CD4-positive, alpha-beta T cell treated with Interleukin-12 subunit alpha and Interleukin-12 subunit beta, for 1 hour (primary cell): ENCODE measurements around the gene PODXL2.
"Not testable (repeated sequence)": the region's sequence is repeated elsewhere in the genome, so short reads cannot be mapped to it uniquely, and the experiment has no call there.

Source experiments
- DNase-seq: peaks from one replicate; pipeline ENCODE4 v3.0.0-alpha.2; 2020

The PODXL2 gene

DNA sequence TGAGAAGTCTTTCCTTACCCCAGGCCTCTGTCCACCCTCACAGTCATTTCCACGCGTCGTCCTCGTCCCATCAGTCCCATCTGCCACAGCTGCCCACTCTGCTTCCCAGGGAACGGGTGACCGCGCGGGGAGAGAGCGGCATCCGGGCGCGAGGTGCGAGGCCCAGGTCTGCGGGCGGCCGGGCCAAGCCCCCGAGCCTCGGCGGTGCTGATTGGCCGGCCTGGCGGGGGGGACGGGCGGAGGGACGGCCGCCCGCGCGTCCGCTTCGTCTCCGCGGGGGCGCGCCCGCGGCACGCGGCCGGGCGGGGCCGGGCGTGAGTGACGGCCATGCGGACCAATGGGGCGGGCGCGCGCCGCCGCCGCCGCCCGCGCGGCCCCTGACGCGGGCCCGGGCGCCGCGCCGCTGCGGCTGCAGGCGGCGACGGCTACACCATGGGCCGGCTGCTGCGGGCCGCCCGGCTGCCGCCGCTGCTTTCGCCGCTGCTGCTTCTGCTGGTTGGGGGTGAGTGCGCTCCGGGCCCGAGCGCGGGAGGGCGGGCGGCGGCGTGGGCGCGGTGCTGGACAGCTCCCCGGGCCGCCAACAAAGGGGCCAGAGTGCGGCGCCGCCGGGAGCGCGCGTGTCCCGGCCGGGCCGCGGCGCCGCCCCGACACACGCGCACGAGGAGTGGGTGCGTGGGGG, at the start of gene PODXL2:
PODXL2 (plus strand) TSS at position 398 of the 679 bp plus-strand sequence; CDS start at position 433, 35 bp downstream.
- peak; percentile 46 for DNase-seq

GRCh38 chr3:127580327-127581060, 48.5 kb upstream of the PODXL2 start:
- no peak for DNase-seq

DNA sequence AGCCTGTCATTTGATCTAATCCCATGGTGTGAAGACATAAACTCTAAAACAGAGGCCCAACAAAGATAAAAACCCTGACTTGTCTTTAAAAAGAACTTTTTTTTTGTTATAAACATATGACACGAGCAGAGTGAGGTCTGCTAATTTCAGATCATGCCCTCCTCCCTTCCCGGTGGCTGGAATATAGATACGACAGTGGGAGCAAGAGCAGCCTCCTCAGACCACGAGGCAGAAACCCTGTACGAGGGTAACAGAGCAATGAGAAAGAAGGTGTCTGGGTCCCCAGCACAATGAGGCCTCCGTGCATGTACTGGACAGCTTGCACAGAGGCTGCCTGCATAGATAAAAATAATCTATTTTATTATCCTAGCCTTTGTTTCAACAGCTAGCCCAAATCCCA, 44.3 kb upstream of the PODXL2 start:
- DNase-seq, result no peak

GRCh38 chr3:127585163-127585812, 43.7 kb upstream of the PODXL2 start:
- no peak for DNase-seq

GRCh38 chr3:127585813-127586413, 43.1 kb upstream of the PODXL2 start:
- DNase-seq, result no peak

DNA sequence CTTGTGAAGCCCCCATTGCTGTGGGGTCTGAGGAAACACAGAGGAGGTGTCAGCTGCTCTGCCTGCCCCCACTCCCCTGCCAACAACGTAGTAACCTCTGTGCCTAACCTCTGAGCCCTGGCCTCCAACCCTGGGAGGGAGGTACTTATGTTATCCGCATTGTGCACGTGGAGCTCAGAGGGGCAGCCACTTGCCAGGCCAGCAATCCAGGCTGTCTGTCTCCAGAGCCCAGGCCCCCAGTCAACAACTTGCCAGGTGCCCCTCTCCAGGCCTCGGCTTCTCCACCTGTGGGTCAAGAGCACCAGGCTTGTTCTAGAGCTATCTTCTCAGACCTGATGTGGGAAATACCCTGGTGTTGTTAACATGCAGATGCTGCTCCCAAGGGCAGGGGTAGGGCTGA, 41.1 kb upstream of the PODXL2 start:
- no peak for DNase-seq

DNA sequence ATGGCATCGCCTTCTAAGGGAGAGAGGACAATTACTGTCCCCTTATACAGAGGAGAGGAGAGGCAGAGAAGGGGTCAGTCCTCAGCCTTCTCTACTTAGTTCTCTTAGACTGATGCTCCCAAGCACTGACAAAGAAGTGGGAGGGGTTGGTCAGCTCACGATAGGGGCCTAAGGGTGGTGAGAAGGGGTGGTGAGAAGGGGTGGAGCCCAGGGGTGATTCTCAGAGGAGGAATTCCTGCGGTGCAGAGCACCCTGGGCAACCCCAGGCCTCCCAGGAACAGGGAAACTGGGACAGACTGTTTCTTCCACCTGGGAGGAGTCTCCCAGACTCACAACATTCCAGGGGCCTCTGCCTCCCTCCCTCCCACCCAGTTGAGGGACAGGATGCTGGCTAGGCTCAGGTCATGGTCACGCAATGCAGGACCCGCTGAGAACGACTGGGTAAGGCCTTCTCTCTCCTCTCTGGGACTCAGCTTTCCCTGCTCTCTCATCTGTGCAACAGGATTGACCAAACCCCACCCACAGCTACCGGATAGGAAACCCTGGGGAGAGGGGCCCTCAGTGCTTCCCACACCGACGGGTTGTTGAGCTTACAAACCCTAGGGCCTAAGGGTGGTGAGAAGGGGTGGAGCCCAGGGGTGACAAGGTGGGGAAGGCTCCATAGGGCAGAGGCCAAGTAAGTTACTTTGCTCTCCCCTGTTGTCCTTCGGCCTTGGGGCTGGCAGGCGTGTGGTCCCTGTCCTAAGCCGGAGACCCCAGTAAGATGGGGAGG, 40.0 kb upstream of the PODXL2 start:
- no peak for DNase-seq

DNA sequence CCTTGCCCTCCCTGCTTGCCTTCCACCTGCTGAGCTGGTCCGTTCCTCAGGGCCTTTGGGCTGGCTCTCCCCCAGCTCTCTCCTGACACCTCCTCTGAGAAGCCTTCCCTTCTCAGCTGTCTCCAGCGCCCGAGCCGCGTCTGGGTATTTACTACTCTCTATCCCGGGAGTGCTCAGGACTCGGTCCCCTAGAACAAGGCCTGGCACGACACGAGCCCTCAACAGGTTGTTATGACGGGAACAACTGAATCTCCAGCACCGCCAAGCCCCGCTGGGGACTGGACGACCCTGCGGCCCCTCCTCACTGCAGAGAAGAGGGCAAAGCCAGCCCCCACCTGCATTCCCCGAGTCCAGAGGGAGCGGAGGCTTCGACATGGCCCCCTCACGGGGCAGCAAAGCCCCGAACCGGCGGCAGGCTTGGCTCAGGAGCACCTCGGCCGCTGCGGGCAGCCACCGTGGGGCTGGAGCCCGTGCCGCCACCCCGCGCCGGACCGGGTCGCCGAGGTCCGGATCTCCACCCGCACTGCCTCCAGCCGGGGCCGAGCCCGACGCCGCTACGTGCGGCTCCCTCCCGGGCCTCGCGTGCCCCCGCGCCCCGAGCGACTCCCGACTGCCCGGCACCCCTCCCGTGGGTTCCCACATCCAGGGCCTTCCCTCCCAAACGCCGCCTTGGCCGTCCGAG, 39.2 kb upstream of the PODXL2 start:
- no peak for DNase-seq

- DNase-seq, result no peak
Measured at GRCh38 chr3:127590282-127590592, 38.7 kb upstream of the PODXL2 start.

DNA sequence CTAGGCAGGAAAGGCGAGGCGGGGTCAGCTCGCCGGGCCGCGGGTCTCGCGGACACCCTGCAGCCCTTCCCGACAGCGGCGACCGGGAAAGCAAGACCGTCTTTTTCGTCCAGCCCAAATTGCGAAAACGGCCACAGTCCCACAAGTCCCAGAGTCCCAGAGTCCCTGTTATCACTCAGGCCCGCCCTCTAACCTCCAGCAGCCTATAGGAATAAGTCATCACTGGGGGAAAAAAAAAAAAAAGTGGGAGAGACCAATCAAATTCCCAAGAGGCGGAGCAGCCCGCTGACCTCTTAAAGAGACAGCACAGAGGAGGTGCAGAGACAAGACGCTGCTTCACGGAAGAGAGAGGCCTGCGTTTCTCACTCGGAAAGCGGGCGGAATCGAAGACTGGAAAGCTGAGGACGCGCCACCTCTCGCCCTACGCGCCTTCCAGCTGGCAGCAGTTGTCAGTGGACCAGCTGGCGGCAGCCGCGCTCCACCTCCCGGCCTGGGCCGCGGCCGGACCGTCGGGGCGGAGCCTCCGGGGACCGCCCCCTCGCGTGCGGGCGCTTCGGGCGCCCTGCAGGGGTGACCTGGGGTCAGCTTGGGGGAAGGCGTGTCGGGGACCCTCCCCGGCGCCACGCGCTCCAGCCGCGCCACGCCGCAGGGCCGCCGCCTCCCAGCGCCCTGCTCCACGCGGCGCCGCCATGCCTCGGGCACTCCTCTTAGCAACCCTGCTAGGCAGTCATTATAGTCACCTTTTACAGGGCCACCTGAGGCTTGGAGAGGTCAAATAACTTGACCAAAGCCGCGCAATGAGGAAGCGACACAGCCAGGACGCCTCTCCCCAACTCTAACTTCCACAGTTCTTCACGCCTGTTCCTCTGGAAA, 38.2 kb upstream of the PODXL2 start, which contains the start of gene TPRA1:
TPRA1 (minus strand) TSS at position 141 of the 873 bp plus-strand sequence. CDS start 10,587 bp downstream, outside the sequence.
- DNase-seq, result peak; percentile 89

DNA sequence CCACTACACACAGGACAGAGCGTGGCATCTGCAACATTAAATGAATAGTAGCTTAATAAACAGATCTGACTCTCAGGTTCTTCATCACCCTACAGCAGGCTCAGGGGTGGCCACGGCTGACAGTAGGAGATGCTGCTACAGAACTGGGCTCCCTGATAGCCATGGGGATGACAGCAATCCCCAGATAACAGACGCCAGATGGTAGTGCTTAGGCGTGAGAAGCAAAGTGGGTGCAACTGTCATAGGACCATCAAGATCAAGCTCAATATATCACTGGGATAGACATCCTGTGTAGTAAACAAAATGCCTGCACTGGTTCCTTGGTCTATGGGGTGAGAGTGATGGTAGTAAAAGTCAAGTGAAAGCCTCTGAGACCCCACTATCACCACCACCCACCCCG, 35.8 kb upstream of the PODXL2 start:
- no peak for DNase-seq

DNA sequence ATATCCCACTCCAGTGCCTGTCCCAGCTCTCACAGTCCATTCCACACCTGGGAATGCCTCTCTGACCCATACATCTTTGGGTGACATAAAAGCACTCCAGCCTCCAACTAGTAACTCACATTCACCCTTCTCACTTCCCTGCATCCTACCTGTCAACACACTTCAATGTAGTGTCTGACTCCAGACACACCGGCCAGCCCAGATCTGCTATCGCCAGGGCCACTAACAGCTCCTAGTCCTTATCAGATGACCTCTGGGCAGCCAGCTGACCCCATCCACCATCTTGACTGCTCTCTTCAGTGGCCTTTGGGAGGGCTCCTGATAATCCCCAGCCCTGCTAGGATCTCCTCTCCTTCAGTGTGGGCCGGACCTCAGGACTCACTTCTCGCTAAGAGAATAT, 33.7 kb upstream of the PODXL2 start:
- DNase-seq, result no peak

DNA sequence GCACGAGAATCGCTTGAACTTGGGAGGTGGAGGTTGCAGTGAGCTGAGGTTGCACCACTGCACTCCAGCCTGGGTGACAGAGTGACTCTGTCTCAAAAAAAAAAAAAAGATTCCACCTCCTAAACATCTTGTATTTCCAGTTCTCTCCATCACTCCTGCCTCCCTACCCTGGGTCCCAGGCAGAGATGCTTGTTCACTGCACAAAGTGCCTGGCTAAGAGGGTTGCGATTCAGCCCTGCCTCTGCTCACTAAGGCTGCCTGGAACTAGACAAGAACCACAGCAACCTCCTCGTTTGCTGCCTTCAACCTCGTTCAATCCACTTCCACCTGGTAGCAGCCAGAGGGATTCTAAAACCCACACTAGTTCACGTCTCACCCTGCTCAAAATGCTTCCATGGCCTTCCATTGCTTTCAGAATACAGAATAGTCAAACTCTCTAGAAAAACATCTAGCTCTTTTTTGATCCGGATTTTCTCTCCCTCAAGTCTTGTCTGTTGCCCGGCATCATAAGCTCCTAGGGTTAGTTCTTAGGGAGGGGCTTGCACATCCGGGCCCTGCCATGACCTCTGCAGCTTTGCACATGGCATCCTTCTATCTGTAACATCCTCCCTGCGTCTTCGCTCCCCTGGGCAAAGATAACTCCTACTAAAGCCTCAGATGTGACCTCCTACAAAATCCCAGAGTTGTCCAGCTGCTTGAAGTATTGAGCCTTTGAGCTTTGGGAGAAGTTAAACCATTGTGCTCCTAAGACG, 31.8 kb upstream of the PODXL2 start:
- no peak for DNase-seq

DNA sequence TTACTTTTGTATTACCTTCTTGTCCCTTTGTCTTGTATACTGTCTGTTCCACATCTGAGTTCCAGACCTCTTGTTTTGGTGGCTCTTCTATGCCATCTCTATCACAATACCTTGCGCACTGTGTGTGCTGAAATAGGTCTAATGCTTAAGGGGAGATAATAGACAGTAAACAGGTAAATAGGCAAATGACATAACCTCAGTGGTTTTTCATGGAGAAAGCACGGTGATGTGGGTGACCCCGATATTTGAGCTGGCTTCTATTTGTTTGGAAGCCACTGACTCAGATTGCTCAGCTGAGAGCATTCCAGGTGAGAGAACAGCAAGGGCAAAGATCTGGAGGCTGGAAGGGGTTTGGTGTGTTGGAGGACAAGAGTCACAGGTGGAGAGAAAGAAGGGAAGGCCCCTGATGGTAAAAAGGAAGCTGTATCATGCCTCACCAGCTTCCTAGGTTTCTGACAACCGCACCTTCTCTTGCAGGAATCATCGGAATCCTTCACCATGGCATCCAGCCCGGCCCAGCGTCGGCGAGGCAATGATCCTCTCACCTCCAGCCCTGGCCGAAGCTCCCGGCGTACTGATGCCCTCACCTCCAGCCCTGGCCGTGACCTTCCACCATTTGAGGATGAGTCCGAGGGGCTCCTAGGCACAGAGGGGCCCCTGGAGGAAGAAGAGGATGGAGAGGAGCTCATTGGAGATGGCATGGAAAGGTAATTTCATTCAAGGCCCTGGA, 30.0 kb upstream of the PODXL2 start:
- no peak for DNase-seq

GRCh38 chr3:127600749-127601456, 28.1 kb upstream of the PODXL2 start:
- no peak for DNase-seq

GRCh38 chr3:127604035-127604434, 24.9 kb upstream of the PODXL2 start:
- DNase-seq, result no peak

DNA sequence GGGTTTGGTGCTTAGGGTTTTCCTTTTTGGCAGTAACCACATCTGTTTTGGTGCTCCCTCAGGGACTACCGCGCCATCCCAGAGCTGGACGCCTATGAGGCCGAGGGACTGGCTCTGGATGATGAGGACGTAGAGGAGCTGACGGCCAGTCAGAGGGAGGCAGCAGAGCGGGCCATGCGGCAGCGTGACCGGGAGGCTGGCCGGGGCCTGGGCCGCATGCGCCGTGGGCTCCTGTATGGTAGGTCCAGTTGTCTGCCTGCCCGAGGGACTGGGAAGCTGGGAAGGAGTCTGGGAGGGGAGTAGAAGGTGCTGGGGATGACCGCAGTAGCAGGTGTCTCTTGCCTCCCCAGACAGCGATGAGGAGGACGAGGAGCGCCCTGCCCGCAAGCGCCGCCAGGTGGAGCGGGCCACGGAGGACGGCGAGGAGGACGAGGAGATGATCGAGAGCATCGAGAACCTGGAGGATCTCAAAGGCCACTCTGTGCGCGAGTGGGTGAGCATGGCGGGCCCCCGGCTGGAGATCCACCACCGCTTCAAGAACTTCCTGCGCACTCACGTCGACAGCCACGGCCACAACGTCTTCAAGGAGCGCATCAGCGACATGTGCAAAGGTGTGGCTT, 24.3 kb upstream of the PODXL2 start:
- DNase-seq, result no peak

DNA sequence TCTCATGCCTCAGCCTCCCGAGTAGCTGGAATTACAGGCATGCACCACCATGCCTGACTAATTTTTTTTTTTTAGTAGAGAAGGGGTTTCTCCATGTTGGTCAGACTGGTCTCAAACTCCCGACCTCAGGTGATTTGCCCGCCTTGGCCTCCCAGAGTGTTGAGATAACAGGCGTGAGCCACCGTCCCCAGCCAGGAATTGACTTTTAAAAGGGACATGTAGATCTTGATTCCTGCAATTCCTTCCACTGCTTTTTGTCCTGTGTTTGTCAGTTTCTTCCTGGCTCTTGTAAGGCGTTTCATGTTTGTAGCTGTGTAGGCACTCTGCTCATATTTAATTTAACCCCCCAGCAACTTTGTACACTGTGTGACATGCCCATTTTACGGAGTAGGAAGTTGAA, 23.4 kb upstream of the PODXL2 start:
- DNase-seq, result not testable (repeated sequence)
